ENCODE data around the gene DNAJC18.

- TF ChIP-seq POLR2A (IDR thresholded peaks at IDR 0.05; ENCODE audit: low read length), result no peak
- TF ChIP-seq GATA1 (IDR thresholded peaks at IDR 0.05; ENCODE audit: low read depth, low read length), result no peak
Observed at GRCh38 chr5:139457241-139457640, 17.9 kb upstream of the DNAJC18 start.
